PC-3 (cell line): ENCODE results near the gene CASZ1. TPM values are rescaled to one million over a fixed set of nuclear protein-coding genes. Genes with fewer than 3 reads are reported as not detected.

ENCODE experiments used
- ATAC-seq: fragments of 200-7000 bp; cut with Tn5 transposase; 2 replicates; pipeline ENCODE4 v1.9.1; 2020; ENCODE audit warnings: mild to moderate bottlenecking, moderate library complexity
- BruUV-seq: library from RNA; stranded (reverse); fragments of 400-500 nt; replicated peaks from 2 replicates; lab custom pipeline; 2021; lab: Mats Ljungman, UMichigan
- CTCF ChIA-PET: fragments of 300-600 bp; sonication (Branson Sonifier 250); formaldehyde crosslinking; loops from one replicate; lab custom pipeline; 2022; ENCODE audit warnings: antibody characterized with exemption; lab: Charles Lee
- POLR2A ChIA-PET: fragments of 300-600 bp; sonication (Branson Sonifier 250); formaldehyde crosslinking; loops from one replicate; lab custom pipeline; 2022; ENCODE audit warnings: antibody characterized with exemption; ENCODE audit not compliant: unreplicated experiment; lab: Charles Lee
- DNase-seq: peaks from one replicate; pipeline ENCODE4 v3.0.0-alpha.2; 2015
- H2AFZ ChIP-seq: fragments of 300-600 bp; sonication (generic); 2 replicates; pipeline ENCODE4 v1.6.0; 2016; ENCODE audit warnings: antibody characterized with exemption, low read length
- H3F3A ChIP-seq: fragments of 300-600 bp; sonication (generic); one replicate; pipeline ENCODE4 v1.6.0; 2017; ENCODE audit warnings: antibody characterized with exemption, low read length, control low read depth, mild to moderate bottlenecking; ENCODE audit not compliant: unreplicated experiment
- H3K27ac ChIP-seq: fragments of 300-600 bp; sonication (generic); 2 replicates; pipeline ENCODE4 v1.5.1; 2016; ENCODE audit warnings: mild to moderate bottlenecking, low read length
- H3K27me3 ChIP-seq: fragments of 300-600 bp; sonication (generic); 2 replicates; pipeline ENCODE4 v1.6.1; 2016; ENCODE audit warnings: low read length, mixed read lengths
- H3K36me3 ChIP-seq: fragments of 300-600 bp; sonication (generic); 2 replicates; pipeline ENCODE4 v1.6.1; 2016; ENCODE audit warnings: low read depth, mixed run types, low read length, mixed read lengths
- H3K4me1 ChIP-seq: fragments of 300-600 bp; sonication (generic); 2 replicates; pipeline ENCODE4 v1.5.1; 2016; ENCODE audit warnings: low read length; ENCODE audit not compliant: insufficient read depth
- H3K4me2 ChIP-seq: fragments of 300-600 bp; sonication (generic); 2 replicates; pipeline ENCODE4 v1.6.0; 2016; ENCODE audit warnings: low read length
- H3K4me3 ChIP-seq: fragments of 300-600 bp; sonication (generic); 2 replicates; pipeline ENCODE4 v1.5.1; 2016; ENCODE audit warnings: mild to moderate bottlenecking, low read length, mixed read lengths
- H3K79me2 ChIP-seq: fragments of 300-600 bp; sonication (generic); 2 replicates; pipeline ENCODE4 v1.6.1; 2017; ENCODE audit warnings: low read length, mixed read lengths
- H3K9ac ChIP-seq: fragments of 300-600 bp; sonication (generic); 2 replicates; pipeline ENCODE4 v1.6.0; 2016; ENCODE audit warnings: mild to moderate bottlenecking, low read length
- H3K9me2 ChIP-seq: fragments of 300-600 bp; sonication (generic); replicated peaks from 2 replicates; pipeline ENCODE4 v1.6.1; 2016; ENCODE audit warnings: mixed run types, low read length, mixed read lengths
- H3K9me3 ChIP-seq: fragments of 300-600 bp; sonication (generic); 2 replicates; pipeline ENCODE4 v1.6.1; 2016; ENCODE audit warnings: low read length, mixed read lengths
- H4K20me1 ChIP-seq: fragments of 300-600 bp; sonication (generic); 2 replicates; pipeline ENCODE4 v1.6.1; 2016; ENCODE audit warnings: low read length, mixed read lengths
- CTCF ChIP-seq: fragments of 300-600 bp; sonication (generic); conservative IDR thresholded peaks from 2 replicates; pipeline ENCODE4 v1.5.1; 2017; ENCODE audit warnings: antibody characterized with exemption, low read depth, mild to moderate bottlenecking, low read length
- EZH2 ChIP-seq: fragments of 300-600 bp; sonication (generic); IDR thresholded peaks from one replicate; pipeline ENCODE4 v1.6.1; 2017; ENCODE audit warnings: antibody characterized with exemption, mild to moderate bottlenecking, low read length; ENCODE audit not compliant: unreplicated experiment
- EZH2phosphoT487 ChIP-seq: fragments of 300-600 bp; sonication (generic); IDR thresholded peaks from 2 replicates; pipeline ENCODE4 v1.6.1; 2018; ENCODE audit warnings: mild to moderate bottlenecking, antibody characterized with exemption, low read length, borderline replicate concordance
- intact Hi-C: fragments of 100-400 bp; cut with micrococcal nuclease; formaldehyde crosslinking; loops from 2 replicates; pipeline ENCODE4 v1.9.0; 2023
- total RNA-seq: library from RNA; depleted of rRNA; stranded (reverse); fragments of >200 nt; gene quantifications from 2 replicates; pipeline ENCODE4 v1.2.3, GENCODE V29; 2014

The CASZ1 gene
- total RNA-seq, 1 experiment from 2014 or later, result 12.8 TPM

- CTCF ChIA-PET, result no interaction called here
- no TSS peak for BruUV-seq
- no peaks in the 10 kb centered on the region for H3K9me2 ChIP-seq
- no peak overlapping the region for H2AFZ ChIP-seq
- no peaks in the 10 kb centered on the region for H3K79me2 ChIP-seq
- no peak overlapping the region for H3K4me3 ChIP-seq
- POLR2A ChIA-PET, result no interaction called here
- intact Hi-C loops, result no loop called here
- no peaks in the 10 kb centered on the region for H3F3A ChIP-seq
- ATAC-seq, result no peak
- H3K4me2 ChIP-seq, result no peak overlapping the region
- H3K27me3 ChIP-seq, result no peaks in the 10 kb centered on the region
- no peaks in the 10 kb centered on the region; the same call in 1 of the 2 replicates for H3K36me3 ChIP-seq
- H4K20me1 ChIP-seq, result no peaks in the 10 kb centered on the region
- H3K27ac ChIP-seq, result no peak overlapping the region
- no peak for DNase-seq
- H3K9ac ChIP-seq, result no peak overlapping the region
- H3K4me1 ChIP-seq, result peaks cover 2% of the 10 kb centered on the region
- H3K9me3 ChIP-seq, result no peaks in the 10 kb centered on the region
- TF ChIP-seq EZH2 (no peak), CTCF (no peak), EZH2phosphoT487 (no peak)
Observed at GRCh38 chr1:10629091-10629815, 167.2 kb downstream of the CASZ1 start.

- POLR2A ChIA-PET, result no interaction called here
- Histone ChIP-seq H3F3A (no peaks in the 10 kb centered on the region), H3K9me3 (no peaks in the 10 kb centered on the region), H3K4me1 (no peaks in the 10 kb centered on the region), H3K27me3 (no peaks in the 10 kb centered on the region), H3K79me2 (no peaks in the 10 kb centered on the region), H3K4me2 (no peak overlapping the region), H3K4me3 (no peak overlapping the region), H3K9ac (no peak overlapping the region), H3K27ac (no peak overlapping the region), H2AFZ (no peak overlapping the region), H3K36me3 (no peaks in the 10 kb centered on the region; the same call in 1 of the 2 replicates), H4K20me1 (no peaks in the 10 kb centered on the region), H3K9me2 (no peaks in the 10 kb centered on the region)
- ATAC-seq, result no peak
- TF ChIP-seq EZH2 (no peak), EZH2phosphoT487 (no peak), CTCF (no peak)
- BruUV-seq, result no TSS peak
- intact Hi-C loops, result no loop called here
- no peak for DNase-seq
- CTCF ChIA-PET, result no interaction called here
Observed at GRCh38 chr1:10628685-10629084, 167.8 kb downstream of the CASZ1 start.

GRCh38 chr1:10626791-10627410 lies 169.5 kb downstream of the CASZ1 start:
- no TSS peak for BruUV-seq
- no peak overlapping the region for H2AFZ ChIP-seq
- H3K4me2 ChIP-seq, result no peak overlapping the region
- no peaks in the 10 kb centered on the region; the same call in 1 of the 2 replicates for H3K36me3 ChIP-seq
- no peak overlapping the region for H3K27ac ChIP-seq
- no peaks in the 10 kb centered on the region for H3K79me2 ChIP-seq
- no peaks in the 10 kb centered on the region for H3K4me1 ChIP-seq
- H3K4me3 ChIP-seq, result no peak overlapping the region
- DNase-seq, result no peak
- no peak overlapping the region for H3K9ac ChIP-seq
- H3K9me2 ChIP-seq, result no peaks in the 10 kb centered on the region
- H3F3A ChIP-seq, result no peaks in the 10 kb centered on the region
- no peaks in the 10 kb centered on the region for H3K27me3 ChIP-seq
- intact Hi-C loops, result no loop called here
- H4K20me1 ChIP-seq, result no peaks in the 10 kb centered on the region
- H3K9me3 ChIP-seq, result no peaks in the 10 kb centered on the region
- TF ChIP-seq EZH2, result no peak
- no peak for TF ChIP-seq EZH2phosphoT487
- TF ChIP-seq CTCF, result no peak
- CTCF ChIA-PET, result no interaction called here
- no peak for ATAC-seq
- POLR2A ChIA-PET, result no interaction called here
